OCI-LY3 (cell line): ENCODE results near the gene EARS2.

Source experiments
- CTCF ChIP-seq: fragments of 200-600, 300-600 bp; sonication (generic); IDR thresholded peaks from 2 replicates; pipeline ENCODE4 v1.5.1; 2014; ENCODE audit warnings: antibody characterized with exemption, low read length, low read depth
- EZH2phosphoT487 ChIP-seq: fragments of 200-600 bp; shearing (Covaris generic); IDR thresholded peaks from 2 replicates; pipeline ENCODE4 v1.6.1; 2018; ENCODE audit warnings: antibody characterized with exemption, mixed run types, low read depth

- no peak for TF ChIP-seq CTCF
- no peak for TF ChIP-seq EZH2phosphoT487
Measured at GRCh38 chr16:23497543-23497868, 59.6 kb downstream of the EARS2 start.
